H1 (cell line): Measurements from ENCODE around the gene KRTAP10-12. TPM values are rescaled to one million over a fixed set of nuclear protein-coding genes. Genes with fewer than 3 reads are reported as not detected.

Source experiments
- CTBP2 ChIP-seq: IDR thresholded peaks from 2 replicates; pipeline ENCODE4 v1.7.0; 2011; ENCODE audit warnings: borderline replicate concordance, mild to moderate bottlenecking, moderate library complexity, mixed read lengths, low read length; ENCODE audit not compliant: insufficient read depth, insufficient read length
- EP300 ChIP-seq, 2 experiments: IDR thresholded peaks; 1 replicate in 1 of 2; 2 replicates in 1 of 2; pipeline ENCODE4 v1.6.1; 2011 to 2012; ENCODE audit warnings: low read depth in 2 of 2, low read length in 2 of 2, mild to moderate bottlenecking in 2 of 2, borderline replicate concordance in 1 of 2, inconsistent platforms in 1 of 2, moderate library complexity in 1 of 2
- polyA plus RNA-seq, 7 experiments: library from polyadenylated mRNA; depleted of rRNA in 3 of 7; stranded (reverse) in 5 of 7; unstranded in 2 of 7; fragments of >200 nt in 5 of 7; fragments of 200-250 nt in 2 of 7; gene quantifications; 1 replicate in 5 of 7; 2 replicates in 1 of 7; 4 replicates in 1 of 7; pipeline versions ENCODE4 v1.2.1 to v1.2.3, GENCODE V29; 2011 to 2013; ENCODE audit warnings: missing spikeins in 2 of 7, mixed read lengths in 2 of 7
- total RNA-seq: library from RNA; stranded (reverse); fragmentation: NEBNext Ultra II Directional; extraction: Animal tissue kit (Norgen Biotek cat#: 25700); gene quantifications from 2 replicates; pipeline ENCODE4 v1.2.1, GENCODE V29; 2021
- TF ChIP-seq, protein P1 (sequence below): fragments of 300-600 bp; sonication (generic); IDR thresholded peaks from 2 replicates; pipeline ENCODE4 v1.7.1; 2012; ENCODE audit warnings: low read length, moderate library complexity, mild to moderate bottlenecking, inconsistent platforms; ENCODE audit not compliant: insufficient replicate concordance

The KRTAP10-12 gene
- total and polyA plus RNA-seq, 2 of the 8 experiments (the other 6 are each of a cell fraction or from before 2014, with no cell fraction given) = not detected

DNA sequence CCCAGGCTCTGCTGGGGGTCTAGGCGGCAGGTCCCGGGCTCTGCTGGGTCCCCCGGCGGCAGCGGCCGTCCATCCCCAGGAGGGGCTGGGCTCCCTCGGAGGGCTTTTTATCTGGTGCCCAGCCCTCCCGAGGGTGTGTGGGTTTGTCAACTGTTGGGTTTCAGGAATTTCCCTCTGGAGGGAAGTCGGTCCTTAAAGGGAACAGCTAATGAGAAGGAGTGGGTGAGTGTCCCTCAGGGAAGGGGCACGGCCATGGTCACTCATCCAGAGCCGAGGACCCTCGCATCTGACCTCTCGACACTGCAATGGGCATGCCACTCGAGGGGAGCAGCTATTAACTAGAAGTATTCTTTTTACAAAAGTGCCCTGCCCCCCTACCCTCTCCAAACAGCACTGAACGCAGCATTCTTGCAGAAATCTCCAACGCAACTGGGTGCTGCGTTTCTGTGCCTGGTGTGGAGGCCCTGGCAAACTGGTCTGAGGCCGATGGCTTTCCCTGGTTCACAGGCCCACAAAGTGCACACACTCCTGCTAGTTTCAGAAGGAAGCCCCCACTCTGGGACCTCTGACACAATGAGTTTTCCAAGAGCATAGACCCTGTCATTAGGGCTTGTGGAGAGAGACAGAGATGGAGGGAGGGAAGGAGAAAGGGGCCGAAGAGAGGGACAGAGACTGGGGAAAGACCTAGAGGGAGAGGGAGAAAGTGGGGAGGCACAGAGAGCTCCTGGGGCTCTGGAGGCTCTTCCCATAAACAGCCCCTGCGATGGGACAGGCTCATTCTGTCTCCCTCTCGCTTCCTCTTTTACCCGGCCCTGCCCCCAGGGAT lies 15.4 kb downstream of the KRTAP10-12 start (continued):
- TF ChIP-seq EP300 (IDR thresholded peaks at IDR 0.05; ENCODE audit: borderline replicate concordance in 1 of 2, low read depth in 2 of 2, low read length in 2 of 2) = no peak
- TF ChIP-seq CTBP2 = peak; percentile 94
- TF ChIP-seq, protein P1, sequence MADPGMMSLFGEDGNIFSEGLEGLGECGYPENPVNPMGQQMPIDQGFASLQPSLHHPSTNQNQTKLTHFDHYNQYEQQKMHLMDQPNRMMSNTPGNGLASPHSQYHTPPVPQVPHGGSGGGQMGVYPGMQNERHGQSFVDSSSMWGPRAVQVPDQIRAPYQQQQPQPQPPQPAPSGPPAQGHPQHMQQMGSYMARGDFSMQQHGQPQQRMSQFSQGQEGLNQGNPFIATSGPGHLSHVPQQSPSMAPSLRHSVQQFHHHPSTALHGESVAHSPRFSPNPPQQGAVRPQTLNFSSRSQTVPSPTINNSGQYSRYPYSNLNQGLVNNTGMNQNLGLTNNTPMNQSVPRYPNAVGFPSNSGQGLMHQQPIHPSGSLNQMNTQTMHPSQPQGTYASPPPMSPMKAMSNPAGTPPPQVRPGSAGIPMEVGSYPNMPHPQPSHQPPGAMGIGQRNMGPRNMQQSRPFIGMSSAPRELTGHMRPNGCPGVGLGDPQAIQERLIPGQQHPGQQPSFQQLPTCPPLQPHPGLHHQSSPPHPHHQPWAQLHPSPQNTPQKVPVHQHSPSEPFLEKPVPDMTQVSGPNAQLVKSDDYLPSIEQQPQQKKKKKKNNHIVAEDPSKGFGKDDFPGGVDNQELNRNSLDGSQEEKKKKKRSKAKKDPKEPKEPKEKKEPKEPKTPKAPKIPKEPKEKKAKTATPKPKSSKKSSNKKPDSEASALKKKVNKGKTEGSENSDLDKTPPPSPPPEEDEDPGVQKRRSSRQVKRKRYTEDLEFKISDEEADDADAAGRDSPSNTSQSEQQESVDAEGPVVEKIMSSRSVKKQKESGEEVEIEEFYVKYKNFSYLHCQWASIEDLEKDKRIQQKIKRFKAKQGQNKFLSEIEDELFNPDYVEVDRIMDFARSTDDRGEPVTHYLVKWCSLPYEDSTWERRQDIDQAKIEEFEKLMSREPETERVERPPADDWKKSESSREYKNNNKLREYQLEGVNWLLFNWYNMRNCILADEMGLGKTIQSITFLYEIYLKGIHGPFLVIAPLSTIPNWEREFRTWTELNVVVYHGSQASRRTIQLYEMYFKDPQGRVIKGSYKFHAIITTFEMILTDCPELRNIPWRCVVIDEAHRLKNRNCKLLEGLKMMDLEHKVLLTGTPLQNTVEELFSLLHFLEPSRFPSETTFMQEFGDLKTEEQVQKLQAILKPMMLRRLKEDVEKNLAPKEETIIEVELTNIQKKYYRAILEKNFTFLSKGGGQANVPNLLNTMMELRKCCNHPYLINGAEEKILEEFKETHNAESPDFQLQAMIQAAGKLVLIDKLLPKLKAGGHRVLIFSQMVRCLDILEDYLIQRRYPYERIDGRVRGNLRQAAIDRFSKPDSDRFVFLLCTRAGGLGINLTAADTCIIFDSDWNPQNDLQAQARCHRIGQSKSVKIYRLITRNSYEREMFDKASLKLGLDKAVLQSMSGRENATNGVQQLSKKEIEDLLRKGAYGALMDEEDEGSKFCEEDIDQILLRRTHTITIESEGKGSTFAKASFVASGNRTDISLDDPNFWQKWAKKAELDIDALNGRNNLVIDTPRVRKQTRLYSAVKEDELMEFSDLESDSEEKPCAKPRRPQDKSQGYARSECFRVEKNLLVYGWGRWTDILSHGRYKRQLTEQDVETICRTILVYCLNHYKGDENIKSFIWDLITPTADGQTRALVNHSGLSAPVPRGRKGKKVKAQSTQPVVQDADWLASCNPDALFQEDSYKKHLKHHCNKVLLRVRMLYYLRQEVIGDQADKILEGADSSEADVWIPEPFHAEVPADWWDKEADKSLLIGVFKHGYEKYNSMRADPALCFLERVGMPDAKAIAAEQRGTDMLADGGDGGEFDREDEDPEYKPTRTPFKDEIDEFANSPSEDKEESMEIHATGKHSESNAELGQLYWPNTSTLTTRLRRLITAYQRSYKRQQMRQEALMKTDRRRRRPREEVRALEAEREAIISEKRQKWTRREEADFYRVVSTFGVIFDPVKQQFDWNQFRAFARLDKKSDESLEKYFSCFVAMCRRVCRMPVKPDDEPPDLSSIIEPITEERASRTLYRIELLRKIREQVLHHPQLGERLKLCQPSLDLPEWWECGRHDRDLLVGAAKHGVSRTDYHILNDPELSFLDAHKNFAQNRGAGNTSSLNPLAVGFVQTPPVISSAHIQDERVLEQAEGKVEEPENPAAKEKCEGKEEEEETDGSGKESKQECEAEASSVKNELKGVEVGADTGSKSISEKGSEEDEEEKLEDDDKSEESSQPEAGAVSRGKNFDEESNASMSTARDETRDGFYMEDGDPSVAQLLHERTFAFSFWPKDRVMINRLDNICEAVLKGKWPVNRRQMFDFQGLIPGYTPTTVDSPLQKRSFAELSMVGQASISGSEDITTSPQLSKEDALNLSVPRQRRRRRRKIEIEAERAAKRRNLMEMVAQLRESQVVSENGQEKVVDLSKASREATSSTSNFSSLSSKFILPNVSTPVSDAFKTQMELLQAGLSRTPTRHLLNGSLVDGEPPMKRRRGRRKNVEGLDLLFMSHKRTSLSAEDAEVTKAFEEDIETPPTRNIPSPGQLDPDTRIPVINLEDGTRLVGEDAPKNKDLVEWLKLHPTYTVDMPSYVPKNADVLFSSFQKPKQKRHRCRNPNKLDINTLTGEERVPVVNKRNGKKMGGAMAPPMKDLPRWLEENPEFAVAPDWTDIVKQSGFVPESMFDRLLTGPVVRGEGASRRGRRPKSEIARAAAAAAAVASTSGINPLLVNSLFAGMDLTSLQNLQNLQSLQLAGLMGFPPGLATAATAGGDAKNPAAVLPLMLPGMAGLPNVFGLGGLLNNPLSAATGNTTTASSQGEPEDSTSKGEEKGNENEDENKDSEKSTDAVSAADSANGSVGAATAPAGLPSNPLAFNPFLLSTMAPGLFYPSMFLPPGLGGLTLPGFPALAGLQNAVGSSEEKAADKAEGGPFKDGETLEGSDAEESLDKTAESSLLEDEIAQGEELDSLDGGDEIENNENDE = no peak
